H1 (cell line): ENCODE measurements around the gene ELANE. TPM values are rescaled to one million over a fixed set of nuclear protein-coding genes. Genes with fewer than 3 reads are reported as not detected.

Source experiments
- CTCF ChIA-PET: fragments of 300-600 bp; sonication (Branson Sonifier 250); formaldehyde crosslinking; loops from one replicate; lab custom pipeline; 2021; ENCODE audit not compliant: partially characterized antibody; lab: Charles Lee
- POLR2A ChIA-PET: fragments of 300-600 bp; sonication (Branson Sonifier 250); formaldehyde crosslinking; loops from one replicate; lab custom pipeline; 2021; ENCODE audit warnings: inconsistent platforms; ENCODE audit not compliant: partially characterized antibody; lab: Charles Lee
- DNase-seq, 2 experiments: peaks; one replicate each; pipeline versions ENCODE4 v3.0.0 to v3.0.0-alpha.2; 2010 to 2022; ENCODE audit warnings: low spot score in 2 of 2, low read depth in 1 of 2, mixed read lengths in 1 of 2
- FAIRE-seq: peaks from 2 replicates; lab custom pipeline; 2011; peaks lifted over from hg19 to GRCh38; lab: Jason Lieb, UNC
- H2AFZ ChIP-seq: 2 replicates; pipeline ENCODE4 v1.8.1; 2012; ENCODE audit warnings: low read length, inconsistent platforms
- H2AK5ac ChIP-seq: 2 replicates; pipeline ENCODE4 v1.6.1; 2013; ENCODE audit warnings: low read depth, low read length
- H2BK120ac ChIP-seq: replicated peaks from 2 replicates; pipeline ENCODE3; 2013; ENCODE audit warnings: low read depth, low read length, inconsistent platforms
- H2BK12ac ChIP-seq: 2 replicates; pipeline ENCODE4 v1.6.1; 2013; ENCODE audit warnings: low read depth, low read length
- H2BK15ac ChIP-seq: 2 replicates; pipeline ENCODE4 v1.6.1; 2013; ENCODE audit warnings: low read length
- H2BK20ac ChIP-seq: 2 replicates; pipeline ENCODE4 v1.6.1; 2013; ENCODE audit warnings: low read length
- H2BK5ac ChIP-seq: 2 replicates; pipeline ENCODE4 v1.6.1; 2013; ENCODE audit warnings: low read depth, low read length
- H3K14ac ChIP-seq: 2 replicates; pipeline ENCODE4 v1.6.1; 2013; ENCODE audit warnings: inconsistent platforms; ENCODE audit not compliant: insufficient read length
- H3K18ac ChIP-seq: 2 replicates; pipeline ENCODE4 v1.6.1; 2013; ENCODE audit warnings: low read length; ENCODE audit errors: extremely low read depth
- H3K23ac ChIP-seq: 2 replicates; pipeline ENCODE4 v1.6.1; 2013; ENCODE audit warnings: inconsistent platforms; ENCODE audit not compliant: insufficient read length
- H3K23me2 ChIP-seq: 2 replicates; pipeline ENCODE4 v1.6.1; 2013; ENCODE audit warnings: low read depth, low read length
- H3K27ac ChIP-seq: 2 replicates; pipeline ENCODE4 v1.6.1; 2011; ENCODE audit warnings: low read depth, low read length, inconsistent platforms
- H3K27me3 ChIP-seq, 4 experiments: replicated peaks in 1 of 4; 1 replicate in 1 of 4; 2 replicates in 3 of 4; pipeline versions ENCODE4 v1.6.1 to v1.8.1; 2011 to 2013; ENCODE audit warnings: low read length in 3 of 4, mild to moderate bottlenecking in 3 of 4, inconsistent platforms in 2 of 4, mixed read lengths in 2 of 4, moderate library complexity in 1 of 4; ENCODE audit not compliant: control insufficient read depth in 3 of 4, insufficient read depth in 3 of 4; ENCODE audit errors: extremely low read depth in 1 of 4
- H3K36me3 ChIP-seq, 4 experiments: 2 replicates each; pipeline versions ENCODE4 v1.6.1 to v1.8.1; 2011 to 2013; ENCODE audit warnings: mild to moderate bottlenecking in 4 of 4, low read length in 3 of 4, moderate library complexity in 2 of 4, control low read depth in 1 of 4, inconsistent platforms in 1 of 4; ENCODE audit not compliant: insufficient read depth in 4 of 4, control insufficient read depth in 2 of 4
- H3K4ac ChIP-seq: replicated peaks from 2 replicates; pipeline ENCODE3; 2013; ENCODE audit warnings: low read length, low read depth, mixed read lengths, inconsistent platforms; ENCODE audit not compliant: insufficient read length
- H3K4me1 ChIP-seq, 4 experiments: replicated peaks in 1 of 4; 1 replicate in 1 of 4; 2 replicates in 3 of 4; pipeline versions ENCODE4 v1.6.1 to v1.8.1; 2011 to 2013; ENCODE audit warnings: low read length in 3 of 4, inconsistent platforms in 2 of 4, mixed read lengths in 1 of 4; ENCODE audit not compliant: insufficient read depth in 4 of 4, control insufficient read depth in 3 of 4
- H3K4me2 ChIP-seq, 2 experiments: 2 replicates each; pipeline versions ENCODE4 v1.6.1 to v1.8.1; 2011 to 2013; ENCODE audit warnings: low read depth in 2 of 2, low read length in 2 of 2, control low read depth in 1 of 2, inconsistent platforms in 1 of 2, mild to moderate bottlenecking in 1 of 2; ENCODE audit not compliant: insufficient read depth in 1 of 2
- H3K4me3 ChIP-seq, 4 experiments: fragments of 200-600, 300-600 bp in 1 of 4; sonication (generic), shearing (Covaris generic), sonication (Bioruptor Twin) in 1 of 4; 2 replicates each; pipeline versions ENCODE4 v1.5.1 to v1.8.1; 2011 to 2016; ENCODE audit warnings: low read length in 4 of 4, low read depth in 3 of 4, control low read depth in 2 of 4, inconsistent platforms in 2 of 4, mild to moderate bottlenecking in 2 of 4, mixed read lengths in 1 of 4, moderate library complexity in 1 of 4; ENCODE audit not compliant: insufficient read depth in 2 of 4; ENCODE audit errors: extremely low read depth in 1 of 4
- H3K56ac ChIP-seq: replicated peaks from 2 replicates; pipeline ENCODE3; 2013; ENCODE audit warnings: low read depth, mild to moderate bottlenecking, mixed read lengths, low read length, inconsistent platforms; ENCODE audit not compliant: insufficient read length
- H3K79me1 ChIP-seq: 2 replicates; pipeline ENCODE4 v1.6.1; 2013; ENCODE audit warnings: low read depth, low read length, control low read depth
- H3K79me2 ChIP-seq, 2 experiments: 2 replicates each; pipeline versions ENCODE4 v1.6.1 to v1.8.1; 2012 to 2013; ENCODE audit warnings: low read length in 2 of 2, mild to moderate bottlenecking in 2 of 2, inconsistent platforms in 1 of 2; ENCODE audit not compliant: insufficient read depth in 2 of 2, control insufficient read depth in 1 of 2
- H3K9ac ChIP-seq, 4 experiments: replicated peaks in 1 of 4; 1 replicate in 1 of 4; 2 replicates in 3 of 4; pipeline versions ENCODE4 v1.6.1 to v1.8.1; 2011 to 2013; ENCODE audit warnings: low read depth in 3 of 4, low read length in 3 of 4, control low read depth in 2 of 4, mild to moderate bottlenecking in 2 of 4, moderate library complexity in 2 of 4, inconsistent platforms in 1 of 4; ENCODE audit errors: extremely low read depth in 1 of 4
- H3K9me3 ChIP-seq, 2 experiments: 2 replicates each; pipeline versions ENCODE4 v1.6.1 to v1.8.1; 2012 to 2013; ENCODE audit warnings: mild to moderate bottlenecking in 2 of 2, moderate library complexity in 2 of 2, control low read depth in 1 of 2, inconsistent platforms in 1 of 2, low read depth in 1 of 2, low read length in 1 of 2, mixed read lengths in 1 of 2; ENCODE audit not compliant: insufficient read depth in 2 of 2
- H4K20me1 ChIP-seq, 2 experiments: replicated peaks in 1 of 2; 2 replicates each; pipeline versions ENCODE3 to v1.8.1; 2011 to 2013; ENCODE audit warnings: inconsistent platforms in 2 of 2, low read length in 2 of 2, mild to moderate bottlenecking in 1 of 2; ENCODE audit not compliant: insufficient read depth in 2 of 2, control insufficient read depth in 1 of 2
- H4K5ac ChIP-seq: 2 replicates; pipeline ENCODE4 v1.6.1; 2013; ENCODE audit warnings: low read length, low read depth, mixed read lengths, inconsistent platforms; ENCODE audit not compliant: insufficient read length
- H4K8ac ChIP-seq: 2 replicates; pipeline ENCODE4 v1.8.0; 2013; ENCODE audit warnings: mild to moderate bottlenecking, moderate library complexity, low read length, inconsistent platforms; ENCODE audit not compliant: insufficient read depth; ENCODE audit errors: extremely low read depth
- H4K91ac ChIP-seq: replicated peaks from 2 replicates; pipeline ENCODE3; 2013; ENCODE audit warnings: low read length, mixed read lengths, inconsistent platforms; ENCODE audit not compliant: insufficient read length
- HDAC2 ChIP-seq, 2 experiments: fragments of 300-600 bp in 1 of 2; sonication (generic) in 1 of 2; IDR thresholded peaks; 2 replicates each; pipeline ENCODE4 v1.6.1; 2011 to 2012; ENCODE audit warnings: low read depth in 2 of 2, low read length in 2 of 2, mild to moderate bottlenecking in 2 of 2, moderate library complexity in 2 of 2, borderline replicate concordance in 1 of 2, inconsistent platforms in 1 of 2
- RBBP5 ChIP-seq: IDR thresholded peaks from 2 replicates; pipeline ENCODE4 v1.7.1; 2012; ENCODE audit warnings: low read depth, mild to moderate bottlenecking, inconsistent platforms, low read length, moderate library complexity, borderline replicate concordance
- SIRT6 ChIP-seq: IDR thresholded peaks from one replicate; pipeline ENCODE4 v1.7.1; 2012; ENCODE audit warnings: low read length, inconsistent platforms
- TAF1 ChIP-seq: IDR thresholded peaks from 2 replicates; pipeline ENCODE4 v1.6.1; 2011; ENCODE audit warnings: mild to moderate bottlenecking, low read depth, low read length
- WGBS, 2 experiments: shearing (Covaris generic) in 1 of 2; methylation state at CpG; one replicate each; pipeline versions ENCODE4 v1.1.6 to v1.1.7; 2013 to 2015; ENCODE audit warnings: low lambda C conversion rate in 2 of 2, mixed read lengths in 2 of 2, inconsistent platforms in 1 of 2, low coverage in 1 of 2, missing lambda C conversion rate in 1 of 2; ENCODE audit not compliant: insufficient replicate concordance in 2 of 2, insufficient coverage in 1 of 2, insufficient read length in 1 of 2; ENCODE audit errors: extremely low coverage in 1 of 2, missing lambda C conversion rate in 1 of 2; 5-methylcytosine and 5-hydroxymethylcytosine counted together
- polyA plus RNA-seq, 7 experiments: library from polyadenylated mRNA; depleted of rRNA in 3 of 7; stranded (reverse) in 5 of 7; unstranded in 2 of 7; fragments of >200 nt in 5 of 7; fragments of 200-250 nt in 2 of 7; gene quantifications; 1 replicate in 5 of 7; 2 replicates in 1 of 7; 4 replicates in 1 of 7; pipeline versions ENCODE4 v1.2.1 to v1.2.3, GENCODE V29; 2011 to 2013; ENCODE audit warnings: missing spikeins in 2 of 7, mixed read lengths in 2 of 7
- total RNA-seq: library from RNA; stranded (reverse); fragmentation: NEBNext Ultra II Directional; extraction: Animal tissue kit (Norgen Biotek cat#: 25700); gene quantifications from 2 replicates; pipeline ENCODE4 v1.2.1, GENCODE V29; 2021
- TF ChIP-seq, protein P1 (sequence below): IDR thresholded peaks from 2 replicates; pipeline ENCODE4 v1.6.1; 2012; ENCODE audit warnings: inconsistent platforms
- TF ChIP-seq, protein P2 (sequence below): IDR thresholded peaks from 2 replicates; pipeline ENCODE4 v1.6.1; 2011; ENCODE audit warnings: low read length, improper control_type of control experiment

The ELANE gene
- total and polyA plus RNA-seq, 2 of the 8 experiments (the other 6 are each of a cell fraction or from before 2014, with no cell fraction given): not detected

DNA sequence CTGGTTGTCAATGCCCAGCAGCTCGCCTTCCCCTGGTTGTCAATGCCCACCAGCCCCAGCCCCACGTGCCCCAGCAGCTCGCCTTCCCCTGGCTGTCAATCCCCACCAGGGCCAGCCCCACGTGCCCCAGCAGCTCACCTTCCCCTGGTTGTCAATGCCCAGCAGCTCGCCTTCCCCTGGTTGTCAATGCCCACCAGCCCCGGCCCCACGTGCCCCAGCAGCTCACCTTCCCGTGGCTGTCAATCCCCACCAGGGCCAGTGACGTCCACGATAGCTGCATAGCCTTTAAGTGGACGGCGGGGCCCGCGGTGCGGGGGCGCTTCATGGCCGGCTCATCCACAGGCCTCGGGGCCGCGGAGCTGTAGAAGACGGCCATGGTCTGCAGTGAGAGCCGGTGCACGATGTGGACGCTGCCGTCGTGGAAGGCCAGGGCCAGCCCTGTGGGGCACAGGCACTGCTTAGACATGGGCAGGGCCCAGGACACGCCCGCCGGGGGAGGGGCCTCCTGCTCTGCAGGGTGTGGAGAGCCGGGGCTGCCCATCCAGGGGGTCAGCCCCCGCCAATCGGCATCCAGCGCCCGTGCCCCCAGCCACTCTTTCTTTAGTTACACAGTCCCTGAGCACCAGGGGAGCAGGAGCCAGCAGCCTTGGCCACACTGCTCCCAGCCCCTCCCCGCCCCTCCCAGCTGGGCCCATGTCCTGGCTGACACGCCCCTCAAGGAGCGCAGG, 27.8 kb downstream of the ELANE start:
- Histone ChIP-seq H3K9me3 (no peaks in the 10 kb centered on the region), H2AFZ (no peak overlapping the region), H3K14ac (no peak overlapping the region), H3K9ac (no peak overlapping the region), H3K27me3 (no peaks in the 10 kb centered on the region), H3K23me2 (no peaks in the 10 kb centered on the region), H3K36me3 (peaks cover 0 to 21% (median 4%) of the 10 kb centered on the region in 4 experiments; a peak in 5 of 8 replicates), H3K18ac (no peak overlapping the region), H4K91ac (no peak overlapping the region), H3K79me2 (no peaks in the 10 kb centered on the region), H3K27ac (no peak overlapping the region), H2BK5ac (no peak overlapping the region), H3K4me3 (no peak overlapping the region), H3K56ac (no peak overlapping the region), H4K20me1 (peaks cover 0 to 5% of the 10 kb centered on the region in 2 experiments), H3K4me1 (no peaks in the 10 kb centered on the region), H2BK15ac (no peak overlapping the region), H3K23ac (no peak overlapping the region), H2AK5ac (no peak overlapping the region), H3K79me1 (peaks cover 2% of the 10 kb centered on the region; the same call in 1 of the 2 replicates), H2BK20ac (no peak overlapping the region), H4K8ac (no peak overlapping the region), H3K4ac (no peak overlapping the region), H3K4me2 (no peak overlapping the region), H4K5ac (no peak overlapping the region), H2BK12ac (no peak overlapping the region), H2BK120ac (no peak overlapping the region)
- ChIA-PET CTCF (interaction anchor here (0.6 to 3.2 kb wide), 8 partner anchors 8 to 365 kb away, joined by 3 to 12 read pairs (median 4); no protein-coding TSS in a partner anchor), POLR2A (interaction anchor here (0.5 to 11.5 kb wide), 9 partner anchors 7 to 190 kb away, joined by 3 to 82 read pairs (median 3); partner anchors contain the start of genes MED16, RNU6-9 and WDR18)
- FAIRE-seq (no peak), DNase-seq (no peak)
- WGBS, 2 experiments: 88% methylated on average over 31 of the region's 37 CpGs; no CpG with 5 or more reads in 1 of the 2 experiments
- TF ChIP-seq, protein P1, sequence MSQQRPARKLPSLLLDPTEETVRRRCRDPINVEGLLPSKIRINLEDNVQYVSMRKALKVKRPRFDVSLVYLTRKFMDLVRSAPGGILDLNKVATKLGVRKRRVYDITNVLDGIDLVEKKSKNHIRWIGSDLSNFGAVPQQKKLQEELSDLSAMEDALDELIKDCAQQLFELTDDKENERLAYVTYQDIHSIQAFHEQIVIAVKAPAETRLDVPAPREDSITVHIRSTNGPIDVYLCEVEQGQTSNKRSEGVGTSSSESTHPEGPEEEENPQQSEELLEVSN: no peak
- TF ChIP-seq HDAC2 (IDR thresholded peaks at IDR 0.05; ENCODE audit: borderline replicate concordance in 1 of 2, low read depth in 2 of 2, low read length in 2 of 2) (no peak), SIRT6 (no peak), TAF1 (no peak), RBBP5 (no peak)
- TF ChIP-seq, protein P2, sequence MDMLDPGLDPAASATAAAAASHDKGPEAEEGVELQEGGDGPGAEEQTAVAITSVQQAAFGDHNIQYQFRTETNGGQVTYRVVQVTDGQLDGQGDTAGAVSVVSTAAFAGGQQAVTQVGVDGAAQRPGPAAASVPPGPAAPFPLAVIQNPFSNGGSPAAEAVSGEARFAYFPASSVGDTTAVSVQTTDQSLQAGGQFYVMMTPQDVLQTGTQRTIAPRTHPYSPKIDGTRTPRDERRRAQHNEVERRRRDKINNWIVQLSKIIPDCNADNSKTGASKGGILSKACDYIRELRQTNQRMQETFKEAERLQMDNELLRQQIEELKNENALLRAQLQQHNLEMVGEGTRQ: no peak
